CD4-positive, alpha-beta T cell treated with Interleukin-2 at 100 ng/mL for 4 hours (primary cell): ENCODE measurements around the gene LRIG1.

ENCODE experiments used
- DNase-seq: peaks from one replicate; pipeline ENCODE4 v3.0.0-alpha.2; 2020; ENCODE audit warnings: low spot score

The LRIG1 gene

DNA sequence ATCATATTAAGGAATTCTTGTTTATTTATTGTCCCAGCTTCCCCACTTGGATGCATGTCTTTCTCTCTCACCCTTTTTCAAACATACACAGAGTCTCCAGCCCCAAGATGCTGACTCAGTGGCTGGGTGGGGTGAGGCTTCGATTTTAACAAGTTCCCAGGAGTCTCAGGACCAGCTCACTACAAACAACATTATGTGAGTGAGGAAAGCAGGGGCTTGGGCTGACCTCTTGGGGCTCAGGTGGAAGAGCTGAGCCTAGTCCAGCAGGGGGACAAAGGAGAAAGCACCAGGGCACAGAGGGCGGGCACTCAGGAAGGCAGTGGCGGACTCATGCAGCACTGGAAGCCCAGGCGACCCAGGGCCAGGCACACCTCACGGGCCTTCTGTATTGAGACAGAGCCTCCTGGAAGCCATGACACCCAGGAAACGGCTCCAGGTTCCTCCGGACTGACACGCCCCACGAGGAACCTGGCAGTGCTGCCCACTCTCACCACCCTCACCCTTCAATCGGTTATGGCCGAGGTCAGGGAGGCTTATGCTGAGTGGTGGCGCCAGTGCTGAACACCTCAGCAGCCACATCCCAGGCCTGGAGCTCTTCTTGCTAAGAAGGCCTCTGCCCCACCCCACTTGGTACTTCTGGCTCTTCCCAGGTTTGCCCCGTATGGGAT lies 97.4 kb downstream of the LRIG1 start:
- no peak for DNase-seq

DNA sequence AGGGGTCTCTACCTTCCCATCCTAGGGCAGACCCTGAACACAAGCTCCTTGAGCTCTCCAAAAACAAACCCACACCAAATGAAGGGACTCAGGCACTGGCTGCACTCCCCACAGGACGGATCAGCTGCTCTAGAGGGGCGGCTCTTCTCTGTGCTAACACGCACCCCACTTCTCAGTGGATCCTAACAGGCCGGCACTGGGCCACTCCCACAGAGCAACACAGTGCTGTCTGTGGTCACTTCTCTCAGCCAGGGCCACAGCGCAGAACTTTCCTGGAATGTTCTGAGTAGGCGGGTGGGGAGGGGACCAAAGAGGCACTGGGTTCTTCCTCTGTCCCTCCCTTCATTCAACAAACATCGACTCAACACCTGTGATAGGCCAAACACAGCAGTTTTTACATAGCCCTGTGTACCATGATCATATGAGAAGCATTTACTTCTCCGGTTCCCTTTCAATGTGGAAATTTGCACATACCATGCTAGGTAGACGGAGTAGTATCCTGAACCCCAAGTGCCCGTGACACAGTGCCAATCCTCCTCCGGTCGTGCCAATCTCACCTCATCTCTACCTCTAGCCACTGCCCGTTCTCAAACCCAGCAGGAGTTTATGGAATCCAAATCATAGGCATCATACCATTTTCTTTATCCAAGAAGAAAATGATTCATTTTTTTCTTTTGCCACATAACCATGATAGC lies 98.1 kb downstream of the LRIG1 start:
- DNase-seq = no peak

DNA sequence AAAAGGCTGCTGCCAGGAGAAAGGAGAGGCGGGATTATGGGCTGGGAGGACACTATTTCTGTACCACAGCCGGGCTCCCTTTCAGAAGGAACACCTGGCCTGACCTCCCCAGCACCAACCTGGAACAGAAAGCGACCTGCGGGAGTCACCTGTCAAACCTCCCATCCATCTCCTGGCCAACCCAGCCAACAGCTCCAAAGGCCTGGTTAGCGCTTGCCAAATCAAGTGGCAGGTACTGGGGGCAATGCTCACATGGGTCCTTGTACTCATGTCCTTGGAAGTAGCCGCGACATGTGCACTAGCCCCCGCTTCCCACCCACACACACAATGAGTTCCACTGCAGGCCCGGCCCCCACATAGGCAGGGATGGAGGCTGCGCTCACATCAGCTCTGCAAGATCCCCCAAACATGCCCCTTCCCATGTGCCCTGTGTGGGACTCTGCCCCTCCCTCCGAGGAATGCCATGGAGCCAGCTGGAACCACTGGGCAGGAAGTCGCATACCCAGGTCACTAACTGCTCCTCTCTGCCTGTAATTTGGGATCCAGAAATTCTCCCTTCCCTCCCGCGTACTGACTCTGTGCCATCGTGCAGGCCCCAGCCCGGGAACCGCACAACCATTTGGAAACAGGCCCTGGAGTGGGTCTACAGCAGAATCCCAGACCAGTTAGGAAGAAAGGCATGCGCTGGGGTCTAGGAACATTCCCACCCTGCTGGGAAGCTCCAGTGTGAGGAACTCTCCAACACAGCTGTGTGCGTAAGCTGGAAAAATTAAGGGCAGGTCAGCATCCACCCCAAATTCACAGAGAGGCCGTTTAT lies 98.9 kb downstream of the LRIG1 start:
- no peak for DNase-seq

- DNase-seq = no peak
Measured at GRCh38 chr3:66401157-66401550, 99.7 kb downstream of the LRIG1 start.

GRCh38 chr3:66400411-66401156 lies 100.2 kb downstream of the LRIG1 start:
- DNase-seq = no peak

DNA sequence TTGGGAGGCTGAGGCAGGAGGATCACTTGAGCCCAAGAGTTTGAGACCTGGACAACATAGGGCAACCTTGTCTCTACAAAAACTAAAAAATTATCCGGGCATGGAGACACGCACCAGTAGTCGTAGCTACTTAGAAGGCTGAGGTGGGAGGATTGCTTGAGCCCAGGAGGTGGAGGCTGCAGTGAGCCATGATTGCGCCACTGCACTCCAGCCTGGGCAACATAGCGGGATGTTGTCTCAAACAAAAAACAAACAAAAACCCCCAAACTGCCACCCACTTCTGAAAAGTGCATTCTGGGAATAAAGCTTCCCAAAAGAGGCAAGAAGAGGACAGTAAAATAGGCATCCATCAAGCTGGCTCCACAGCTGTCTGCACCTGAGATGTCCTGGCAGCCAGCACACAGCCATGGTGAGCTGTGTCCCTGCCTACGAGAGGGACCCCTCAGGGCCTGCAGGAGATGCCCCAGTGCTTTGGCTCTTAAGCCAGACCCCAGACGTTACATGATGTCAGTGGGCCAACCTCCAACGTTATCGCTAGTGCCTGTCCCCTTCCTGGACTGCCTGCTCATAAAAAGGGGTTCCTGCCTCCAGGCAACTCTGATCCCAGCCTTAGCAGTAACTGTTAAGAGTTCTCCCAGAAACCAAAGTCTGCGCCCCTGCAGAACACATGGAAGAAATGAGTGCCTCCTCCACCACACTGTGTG lies 101.1 kb downstream of the LRIG1 start:
- no peak for DNase-seq

- DNase-seq = no peak
Measured at GRCh38 chr3:66398228-66399025, 102.4 kb downstream of the LRIG1 start.

DNA sequence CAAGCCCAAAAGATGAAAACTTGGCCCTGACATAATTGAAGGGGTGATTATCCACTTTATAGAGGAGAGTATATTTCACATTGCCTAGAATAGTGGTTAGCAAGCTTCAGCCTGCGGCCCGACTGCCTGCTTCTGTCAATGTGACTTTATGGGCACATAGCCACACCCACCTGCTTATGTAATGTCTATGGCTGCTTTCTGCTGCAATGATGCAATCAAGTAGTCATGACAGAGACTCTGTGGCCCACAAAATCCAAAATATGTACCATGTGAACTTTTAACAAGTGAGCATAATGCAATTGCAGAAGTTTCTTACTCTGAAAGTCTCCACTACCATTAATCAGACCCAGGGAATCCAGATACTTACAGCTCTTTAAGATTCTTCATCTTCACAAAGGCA lies 103.1 kb downstream of the LRIG1 start:
- DNase-seq = no peak

DNA sequence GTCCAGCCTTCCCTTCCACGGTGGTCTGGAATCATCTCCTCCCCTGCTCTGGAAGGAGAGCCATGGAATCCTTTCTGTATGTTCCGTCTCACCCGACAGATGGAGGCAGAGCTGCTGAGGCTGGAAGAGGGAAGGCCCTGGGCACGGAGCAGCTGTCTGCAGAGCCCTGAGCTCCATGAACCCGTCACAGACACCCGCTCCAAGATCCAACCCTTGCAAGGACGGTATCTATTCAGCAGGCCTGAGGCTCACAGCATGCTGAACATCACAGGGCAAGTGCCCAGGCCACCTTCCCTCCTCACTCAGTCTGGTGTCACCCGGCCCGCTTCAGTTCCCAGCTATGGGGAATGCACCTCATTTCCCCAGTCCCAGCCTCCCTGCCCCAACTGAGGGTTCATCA lies 103.9 kb downstream of the LRIG1 start:
- no peak for DNase-seq

- DNase-seq = no peak
Measured at GRCh38 chr3:66396161-66396760, 104.6 kb downstream of the LRIG1 start.

GRCh38 chr3:66395635-66396034 lies 105.2 kb downstream of the LRIG1 start:
- DNase-seq = no peak

- DNase-seq = no peak
Measured at GRCh38 chr3:66394753-66395249, 106.0 kb downstream of the LRIG1 start.

- peak; percentile 67 for DNase-seq
Measured at GRCh38 chr3:66394019-66394752, 106.6 kb downstream of the LRIG1 start.

DNA sequence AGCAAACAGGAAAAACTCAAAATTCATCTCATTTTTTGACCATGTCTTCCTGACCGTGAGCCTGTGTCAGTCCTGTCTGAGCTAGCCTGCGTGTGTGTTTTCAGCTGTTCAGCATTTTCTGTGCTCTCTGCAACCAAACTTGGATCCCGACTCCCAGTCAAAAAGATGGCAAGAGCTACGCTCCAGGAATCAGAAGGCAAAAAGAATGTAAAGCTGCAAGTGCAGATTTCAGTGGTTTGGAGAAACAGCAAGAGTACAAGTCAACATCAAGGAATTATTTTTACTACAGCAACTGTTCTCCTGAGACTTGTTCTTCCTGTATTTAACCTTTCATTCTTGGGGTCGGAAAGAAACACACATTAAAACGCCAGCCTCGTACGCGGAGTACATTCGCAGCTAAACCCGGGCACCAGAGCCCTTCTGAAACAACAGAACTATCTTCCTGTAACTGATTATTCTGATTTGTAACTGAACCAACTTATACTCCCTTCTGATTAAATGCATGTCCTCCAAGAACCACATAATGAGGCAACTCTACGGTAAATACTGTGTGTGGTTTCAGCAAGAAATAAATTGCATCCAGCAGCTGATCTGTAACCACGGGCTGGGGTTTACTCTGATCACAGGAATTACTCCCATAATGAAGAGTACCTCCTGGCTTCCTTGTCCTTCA lies 107.4 kb downstream of the LRIG1 start:
- DNase-seq = peak; percentile 27

- no peak for DNase-seq
Measured at GRCh38 chr3:66392966-66393332, 107.9 kb downstream of the LRIG1 start.

DNA sequence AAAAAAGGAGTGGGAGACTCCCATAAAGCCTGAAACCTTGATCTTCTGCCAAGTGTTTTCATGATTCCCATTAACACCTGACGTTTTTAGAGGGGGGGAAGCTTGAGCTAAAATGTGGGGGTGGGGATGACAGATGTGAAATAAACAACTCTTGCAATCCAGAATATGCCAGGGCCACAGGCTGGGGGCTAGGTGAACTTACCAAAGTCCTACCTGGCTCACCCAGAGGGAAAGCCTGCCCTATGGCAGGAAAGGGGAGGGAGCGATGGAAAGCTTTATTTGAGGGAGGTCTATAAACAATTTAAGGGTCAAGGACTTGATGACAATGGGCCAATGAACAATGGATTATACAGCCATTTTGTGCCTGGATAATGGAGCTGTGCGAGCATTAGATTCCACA lies 108.3 kb downstream of the LRIG1 start:
- no peak for DNase-seq

DNA sequence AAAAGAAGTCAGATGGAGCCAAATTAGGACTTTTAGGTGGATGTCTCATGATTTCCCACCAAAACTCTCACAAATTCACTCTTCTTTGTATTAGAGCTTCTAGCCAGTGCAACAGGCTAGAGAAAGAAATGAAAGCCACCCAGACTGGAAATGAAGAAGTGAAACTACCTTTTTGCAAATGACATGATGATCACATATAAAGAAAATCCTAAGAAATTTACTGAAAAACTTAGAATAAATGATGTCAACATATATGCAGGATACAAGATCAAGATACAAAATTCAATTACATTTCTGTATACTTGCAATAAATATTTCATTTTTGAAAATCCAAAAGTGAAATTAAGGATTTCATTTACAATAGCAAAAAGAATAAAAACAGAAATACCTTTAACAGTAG lies 110.8 kb downstream of the LRIG1 start:
- no peak for DNase-seq

- no peak for DNase-seq
Measured at GRCh38 chr3:66386925-66387650, 113.7 kb downstream of the LRIG1 start.
